ENCODE measurements around the gene CNTNAP2. TPM values are rescaled to one million over a fixed set of nuclear protein-coding genes. Genes with fewer than 3 reads are reported as not detected.

The CNTNAP2 gene
- total RNA-seq, 1 experiment from 2014 or later: 0.03 TPM

GRCh38 chr7:148014541-148014940 is 1897.9 kb downstream of the CNTNAP2 start:
- Histone ChIP-seq H3K4me1 (ENCODE audit: control insufficient read depth, insufficient read depth, low read length) (no peaks in the 10 kb centered on the region), H3K9me3 (ENCODE audit: control insufficient read depth, insufficient read depth, low read depth, low read length) (no peaks in the 10 kb centered on the region), H3K27ac (ENCODE audit: low read length) (no peak overlapping the region), H3K36me3 (ENCODE audit: control insufficient read depth, insufficient read depth, low read length) (no peaks in the 10 kb centered on the region), H3K4me3 (ENCODE audit: low read depth in 2 of 2, low read length in 2 of 2) (no peak overlapping the region), H3K27me3 (ENCODE audit: control insufficient read depth, insufficient read depth, low read length) (no peaks in the 10 kb centered on the region)
- no peak for TF ChIP-seq POLR2AphosphoS5 (IDR thresholded peaks at IDR 0.05; ENCODE audit: low read depth, low read length)
- no peak for ATAC-seq
- in situ Hi-C loops (cut with HindIII; ENCODE audit: low pct_unique_long_range_greater_than_20kb, low sequenced_read_pairs): no loop called here
- POLR2A ChIA-PET: no interaction called here
- intact Hi-C loops (cut with micrococcal nuclease; ENCODE audit: unreplicated experiment): no loop called here
- BruUV-seq (replicated peaks): no TSS peak
- no peak for DNase-seq (ENCODE audit: low read depth, low spot score)
- CTCF ChIA-PET: no interaction called here

- no peaks in the 10 kb centered on the region for H3K27me3 ChIP-seq (ENCODE audit: control insufficient read depth, insufficient read depth, low read length)
- no peaks in the 10 kb centered on the region for H3K4me1 ChIP-seq (ENCODE audit: control insufficient read depth, insufficient read depth, low read length)
- ChIA-PET POLR2A (no interaction called here), CTCF (no interaction called here)
- in situ Hi-C loops (cut with HindIII; ENCODE audit: low pct_unique_long_range_greater_than_20kb, low sequenced_read_pairs) (no loop called here), intact Hi-C loops (cut with micrococcal nuclease; ENCODE audit: unreplicated experiment) (no loop called here)
- no TSS peak for BruUV-seq (replicated peaks)
- ATAC-seq: no peak
- TF ChIP-seq TCF7L2 (IDR thresholded peaks at IDR 0.05; ENCODE audit: low read depth, low read length): no peak
- TF ChIP-seq CTCF (IDR thresholded peaks at IDR 0.05): no peak
- TF ChIP-seq POLR2AphosphoS5 (IDR thresholded peaks at IDR 0.05; ENCODE audit: low read depth, low read length): no peak
- no peak for TF ChIP-seq SIN3A (IDR thresholded peaks at IDR 0.05; ENCODE audit: borderline replicate concordance, insufficient read depth, low read depth, low read length)
- TF ChIP-seq REST (IDR thresholded peaks at IDR 0.05; ENCODE audit: insufficient read depth in 1 of 2, low read depth in 2 of 2, low read length in 1 of 2): no peak
- H3K9me3 ChIP-seq (ENCODE audit: control insufficient read depth, insufficient read depth, low read depth, low read length): no peaks in the 10 kb centered on the region
- DNase-seq (ENCODE audit: low read depth, low spot score): no peak
- H3K36me3 ChIP-seq (ENCODE audit: control insufficient read depth, insufficient read depth, low read length): no peaks in the 10 kb centered on the region
- H3K27ac ChIP-seq (ENCODE audit: low read length): no peak overlapping the region
- no peak overlapping the region for H3K4me3 ChIP-seq (ENCODE audit: low read depth in 2 of 2, low read length in 2 of 2)
Measured at GRCh38 chr7:148017126-148017525, 1900.5 kb downstream of the CNTNAP2 start.

GRCh38 chr7:148020679-148021078 is 1904.1 kb downstream of the CNTNAP2 start:
- no peaks in the 10 kb centered on the region for H3K4me1 ChIP-seq (ENCODE audit: control insufficient read depth, insufficient read depth, low read length)
- TF ChIP-seq CTCF (IDR thresholded peaks at IDR 0.05) (no peak), REST (IDR thresholded peaks at IDR 0.05; ENCODE audit: insufficient read depth in 1 of 2, low read depth in 2 of 2, low read length in 1 of 2) (no peak), POLR2AphosphoS5 (IDR thresholded peaks at IDR 0.05; ENCODE audit: low read depth, low read length) (no peak)
- no peaks in the 10 kb centered on the region for H3K36me3 ChIP-seq (ENCODE audit: control insufficient read depth, insufficient read depth, low read length)
- DNase-seq (ENCODE audit: low read depth, low spot score) (no peak), ATAC-seq (no peak)
- intact Hi-C loops (cut with micrococcal nuclease; ENCODE audit: unreplicated experiment): no loop called here
- CTCF ChIA-PET: no interaction called here
- no peak overlapping the region for H3K27ac ChIP-seq (ENCODE audit: low read length)
- no TSS peak for BruUV-seq (replicated peaks)
- H3K27me3 ChIP-seq (ENCODE audit: control insufficient read depth, insufficient read depth, low read length): no peaks in the 10 kb centered on the region
- POLR2A ChIA-PET: no interaction called here
- no peaks in the 10 kb centered on the region for H3K9me3 ChIP-seq (ENCODE audit: control insufficient read depth, insufficient read depth, low read depth, low read length)
- in situ Hi-C loops (cut with HindIII; ENCODE audit: low pct_unique_long_range_greater_than_20kb, low sequenced_read_pairs): no loop called here
- H3K4me3 ChIP-seq (ENCODE audit: low read depth in 2 of 2, low read length in 2 of 2): no peak overlapping the region
